IPS-15b (cell line): Measurements from ENCODE around the gene ANKRD60.

Experiments
- H3K27me3 ChIP-seq: one replicate; pipeline ENCODE4 v1.6.1; 2013; ENCODE audit warnings: low read length; ENCODE audit not compliant: control insufficient read depth, insufficient read depth
- H3K36me3 ChIP-seq: one replicate; pipeline ENCODE4 v1.6.1; 2013; ENCODE audit warnings: low read length; ENCODE audit not compliant: control insufficient read depth, insufficient read depth
- H3K4me1 ChIP-seq: one replicate; pipeline ENCODE4 v1.6.1; 2013; ENCODE audit warnings: mild to moderate bottlenecking, low read length; ENCODE audit not compliant: control insufficient read depth, insufficient read depth
- H3K4me3 ChIP-seq: one replicate; pipeline ENCODE4 v1.5.1; 2013; ENCODE audit warnings: low read depth, low read length
- H3K9ac ChIP-seq: one replicate; pipeline ENCODE4 v1.6.1; 2013; ENCODE audit warnings: low read depth, mild to moderate bottlenecking, low read length
- H3K9me3 ChIP-seq: one replicate; pipeline ENCODE4 v1.6.1; 2013; ENCODE audit warnings: mild to moderate bottlenecking, low read length; ENCODE audit not compliant: control insufficient read depth, insufficient read depth

The ANKRD60 gene

GRCh38 chr20:58228484-58229197 is at the start of gene ANKRD60:
Gene ANKRD60 (minus strand): TSS chr20:58228653. CDS start chr20:58228653, 0 bp downstream.
- H3K9me3 ChIP-seq: no peaks in the 10 kb centered on the region
- no peaks in the 10 kb centered on the region for H3K36me3 ChIP-seq
- H3K4me3 ChIP-seq: peak within 1 kb of the TSS; percentile 66
- peaks cover 4% of the 10 kb centered on the region for H3K4me1 ChIP-seq
- peak within 1 kb of the TSS; percentile 57 for H3K9ac ChIP-seq
- peaks cover 19% of the 10 kb centered on the region for H3K27me3 ChIP-seq

- no peak overlapping the region for H3K9ac ChIP-seq
- no peaks in the 10 kb centered on the region for H3K9me3 ChIP-seq
- no peaks in the 10 kb centered on the region for H3K4me1 ChIP-seq
- H3K27me3 ChIP-seq: no peaks in the 10 kb centered on the region
- no peaks in the 10 kb centered on the region for H3K36me3 ChIP-seq
- H3K4me3 ChIP-seq: no peak overlapping the region
Measured at GRCh38 chr20:58277578-58278472, 49.4 kb upstream of the ANKRD60 start.

- no peak overlapping the region for H3K9ac ChIP-seq
- no peak overlapping the region for H3K4me3 ChIP-seq
- no peaks in the 10 kb centered on the region for H3K9me3 ChIP-seq
- no peaks in the 10 kb centered on the region for H3K27me3 ChIP-seq
- no peaks in the 10 kb centered on the region for H3K4me1 ChIP-seq
- no peaks in the 10 kb centered on the region for H3K36me3 ChIP-seq
Measured at GRCh38 chr20:58277107-58277506, 48.7 kb upstream of the ANKRD60 start.

- H3K36me3 ChIP-seq: peaks cover 4% of the 10 kb centered on the region
- no peaks in the 10 kb centered on the region for H3K9me3 ChIP-seq
- no peak overlapping the region for H3K4me3 ChIP-seq
- no peaks in the 10 kb centered on the region for H3K4me1 ChIP-seq
- no peak overlapping the region for H3K9ac ChIP-seq
- H3K27me3 ChIP-seq: no peaks in the 10 kb centered on the region
Measured at GRCh38 chr20:58274384-58274783, 45.9 kb upstream of the ANKRD60 start.

GRCh38 chr20:58271606-58272351 is 43.3 kb upstream of the ANKRD60 start:
- Histone ChIP-seq H3K4me1 (no peaks in the 10 kb centered on the region), H3K27me3 (no peaks in the 10 kb centered on the region), H3K36me3 (peaks cover 7% of the 10 kb centered on the region), H3K4me3 (no peak overlapping the region), H3K9me3 (no peaks in the 10 kb centered on the region), H3K9ac (no peak overlapping the region)

GRCh38 chr20:58268936-58269619 is 40.6 kb upstream of the ANKRD60 start:
- no peaks in the 10 kb centered on the region for H3K9me3 ChIP-seq

GRCh38 chr20:58268421-58268821 is 40.0 kb upstream of the ANKRD60 start:
- H3K9ac ChIP-seq: no peak overlapping the region
- peaks cover 7% of the 10 kb centered on the region for H3K36me3 ChIP-seq
- no peaks in the 10 kb centered on the region for H3K4me1 ChIP-seq
- no peaks in the 10 kb centered on the region for H3K9me3 ChIP-seq
- no peaks in the 10 kb centered on the region for H3K27me3 ChIP-seq
- H3K4me3 ChIP-seq: no peak overlapping the region

More at GRCh38 chr20:58268936-58269619, 40.6 kb upstream of the ANKRD60 start:
- Histone ChIP-seq H3K27me3 (no peaks in the 10 kb centered on the region), H3K36me3 (peaks cover 7% of the 10 kb centered on the region), H3K4me3 (no peak overlapping the region), H3K4me1 (no peaks in the 10 kb centered on the region), H3K9ac (no peak overlapping the region)

- Histone ChIP-seq H3K4me3 (no peak overlapping the region), H3K36me3 (peaks cover 7% of the 10 kb centered on the region), H3K27me3 (no peaks in the 10 kb centered on the region), H3K9ac (no peak overlapping the region), H3K9me3 (no peaks in the 10 kb centered on the region), H3K4me1 (no peaks in the 10 kb centered on the region)
Measured at GRCh38 chr20:58267389-58268215, 39.1 kb upstream of the ANKRD60 start.

GRCh38 chr20:58264271-58264670 is 35.8 kb upstream of the ANKRD60 start:
- Histone ChIP-seq H3K4me1 (peaks cover 2% of the 10 kb centered on the region), H3K9ac (no peak overlapping the region), H3K27me3 (no peaks in the 10 kb centered on the region), H3K36me3 (peaks cover 3% of the 10 kb centered on the region), H3K4me3 (no peak overlapping the region), H3K9me3 (no peaks in the 10 kb centered on the region)

- Histone ChIP-seq H3K4me3 (no peak overlapping the region), H3K4me1 (peaks cover 11% of the 10 kb centered on the region), H3K9ac (no peak overlapping the region), H3K27me3 (no peaks in the 10 kb centered on the region), H3K9me3 (no peaks in the 10 kb centered on the region), H3K36me3 (no peaks in the 10 kb centered on the region)
Measured at GRCh38 chr20:58261660-58262059, 33.2 kb upstream of the ANKRD60 start.
